Panc1 (cell line): ENCODE measurements around the gene PDGFA. TPM values are rescaled to one million over a fixed set of nuclear protein-coding genes. Genes with fewer than 3 reads are reported as not detected.
A peak's percentile ranks its signal among the peaks of the same experiment; 100 is the strongest.

Experiments
- ATAC-seq: fragments of 200-7000 bp; cut with Tn5 transposase; 2 replicates; pipeline ENCODE4 v1.9.1; 2020; ENCODE audit warnings: mild to moderate bottlenecking, moderate library complexity
- BruUV-seq: library from RNA; stranded (reverse); fragments of 400-500 nt; replicated peaks from 2 replicates; lab custom pipeline; 2021; lab: Mats Ljungman, UMichigan
- CTCF ChIA-PET: fragments of 300-600 bp; sonication (Branson Sonifier 250); formaldehyde crosslinking; loops from one replicate; lab custom pipeline; 2022; ENCODE audit warnings: antibody characterized with exemption; lab: Charles Lee
- POLR2A ChIA-PET: fragments of 300-600 bp; sonication (Branson Sonifier 250); formaldehyde crosslinking; loops from one replicate; lab custom pipeline; 2022; ENCODE audit warnings: antibody characterized with exemption; lab: Charles Lee
- DNase-seq: peaks from one replicate; pipeline ENCODE4 v3.0.0-alpha.2; 2010; ENCODE audit warnings: low read depth, low spot score
- H3K27ac ChIP-seq: 2 replicates; pipeline ENCODE4 v1.5.1; 2011; ENCODE audit warnings: mild to moderate bottlenecking, low read length, inconsistent platforms
- H3K27me3 ChIP-seq: fragments of 200-500 bp; sonication (Bioruptor generic); 2 replicates; pipeline ENCODE4 v1.6.0; 2014; ENCODE audit warnings: low read length, inconsistent platforms; ENCODE audit not compliant: control insufficient read depth, insufficient read depth
- H3K36me3 ChIP-seq: fragments of 200-500 bp; sonication (Bioruptor generic); 2 replicates; pipeline ENCODE4 v1.5.1; 2014; ENCODE audit warnings: inconsistent platforms, mild to moderate bottlenecking, low read length, moderate library complexity; ENCODE audit not compliant: control insufficient read depth, insufficient read depth
- H3K4me1 ChIP-seq: 2 replicates; pipeline ENCODE4 v1.5.1; 2011; ENCODE audit warnings: inconsistent platforms, mild to moderate bottlenecking, low read length, moderate library complexity; ENCODE audit not compliant: control insufficient read depth, insufficient read depth
- H3K4me3 ChIP-seq, 2 experiments: 2 replicates each; pipeline ENCODE4 v1.5.1; 2011 to 2012; ENCODE audit warnings: low read depth in 2 of 2, low read length in 2 of 2, mild to moderate bottlenecking in 2 of 2, inconsistent platforms in 1 of 2, moderate library complexity in 1 of 2
- H3K9me3 ChIP-seq: fragments of 200-500 bp; sonication (Bioruptor generic); 2 replicates; pipeline ENCODE4 v1.5.1; 2014; ENCODE audit warnings: low read depth, mild to moderate bottlenecking, inconsistent platforms, low read length, moderate library complexity; ENCODE audit not compliant: control insufficient read depth, insufficient read depth
- CTCF ChIP-seq: fragments of 450-650 bp; IDR thresholded peaks from 2 replicates; pipeline ENCODE4 v1.5.1; 2017; ENCODE audit warnings: mild to moderate bottlenecking
- POLR2AphosphoS5 ChIP-seq: IDR thresholded peaks from 2 replicates; pipeline ENCODE4 v1.6.1; 2012; ENCODE audit warnings: mild to moderate bottlenecking, low read depth, low read length, moderate library complexity
- REST ChIP-seq, 2 experiments: IDR thresholded peaks; 2 replicates each; pipeline ENCODE4 v1.6.1; 2011 to 2012; ENCODE audit warnings: low read depth in 2 of 2, control low read depth in 1 of 2, low read length in 1 of 2, mild to moderate bottlenecking in 1 of 2, moderate library complexity in 1 of 2; ENCODE audit not compliant: insufficient read depth in 1 of 2
- SIN3A ChIP-seq: IDR thresholded peaks from 2 replicates; pipeline ENCODE4 v1.6.1; 2012; ENCODE audit warnings: low read depth, mild to moderate bottlenecking, low read length, moderate library complexity, borderline replicate concordance; ENCODE audit not compliant: insufficient read depth
- TCF7L2 ChIP-seq: IDR thresholded peaks from 2 replicates; pipeline ENCODE4 v1.6.1; 2011; ENCODE audit warnings: mild to moderate bottlenecking, low read depth, low read length, inconsistent platforms
- in situ Hi-C: cut with HindIII; loops from 2 replicates; pipeline ENCODE4 v1.10.0; 2016; ENCODE audit warnings: low sequenced_read_pairs, low pct_unique_long_range_greater_than_20kb
- intact Hi-C: fragments of 100-400 bp; cut with micrococcal nuclease; formaldehyde crosslinking; loops from one replicate; pipeline ENCODE4 v1.10.0; 2022; ENCODE audit not compliant: unreplicated experiment
- total RNA-seq: library from RNA; stranded (reverse); gene quantifications from one replicate; pipeline ENCODE4 v1.2.1, GENCODE V29; 2021; ENCODE audit not compliant: unreplicated experiment

The PDGFA gene
- total RNA-seq, 1 experiment from 2014 or later = 18.5 TPM

- Histone ChIP-seq H3K27me3 (no peaks in the 10 kb centered on the region), H3K27ac (no peak overlapping the region), H3K36me3 (no peaks in the 10 kb centered on the region), H3K9me3 (no peaks in the 10 kb centered on the region), H3K4me3 (no peak overlapping the region), H3K4me1 (peaks cover 6% of the 10 kb centered on the region)
- CTCF ChIA-PET = interaction anchor here (0.7 kb wide), 1 partner anchor 284 kb away, joined by 9 read pairs; no protein-coding TSS in a partner anchor
- ATAC-seq = 0 out of 2 replicates have a peak, but pooled peaks have one; percentile 33
- TF ChIP-seq POLR2AphosphoS5 (no peak), REST (IDR thresholded peaks at IDR 0.05; ENCODE audit: insufficient read depth in 1 of 2, low read depth in 2 of 2, low read length in 1 of 2) (no peak), CTCF (no peak), TCF7L2 (no peak), SIN3A (no peak)
- intact Hi-C loops (no loop called here), in situ Hi-C loops (no loop called here)
- no peak for DNase-seq
- no TSS peak for BruUV-seq
- POLR2A ChIA-PET = no interaction called here
Observed at GRCh38 chr7:457814-458510, 61.7 kb downstream of the PDGFA start.

GRCh38 chr7:455110-455928 lies 64.3 kb downstream of the PDGFA start:
- TF ChIP-seq CTCF (no peak), REST (IDR thresholded peaks at IDR 0.05; ENCODE audit: insufficient read depth in 1 of 2, low read depth in 2 of 2, low read length in 1 of 2) (no peak), POLR2AphosphoS5 (no peak), SIN3A (no peak), TCF7L2 (no peak)
- DNase-seq (no peak), ATAC-seq (peak; percentile 40)
- intact Hi-C loops = no loop called here
- Histone ChIP-seq H3K36me3 (no peaks in the 10 kb centered on the region), H3K4me1 (peaks cover 12% of the 10 kb centered on the region), H3K27ac (no peak overlapping the region), H3K4me3 (no peak overlapping the region), H3K9me3 (no peaks in the 10 kb centered on the region), H3K27me3 (no peaks in the 10 kb centered on the region)
- in situ Hi-C loops = no loop called here
- ChIA-PET CTCF (no interaction called here), POLR2A (no interaction called here)
- BruUV-seq = no TSS peak
